Metanephros (tissue), 2 donors: Measurements from ENCODE around the gene MST1. TPM values are rescaled to one million over a fixed set of nuclear protein-coding genes. Genes with fewer than 3 reads are reported as not detected.

Experiments used
- small RNA-seq: library from RNA; depleted of rRNA; stranded (forward); fragments of <200 nt; gene quantifications from one replicate; pipeline ENCODE3, GENCODE V24; 2014; ENCODE audit warnings: low replicate concordance
- total RNA-seq: library from RNA; depleted of rRNA; stranded (reverse); fragments of >200 nt; gene quantifications from one replicate; pipeline ENCODE4 v1.2.3, GENCODE V29; 2014

Gene MST1
- 47.9 TPM for total RNA-seq

GRCh38 chr3:49689046-49689907, at the start of gene MST1, which contains the start of gene RNF123:
MST1 (minus strand) TSS chr3:49689474; CDS start chr3:49688691, 783 bp downstream.
RNF123 (plus strand) TSS chr3:49689557; CDS start chr3:49691166, 1,609 bp downstream.

GRCh38 chr3:49723628-49724551, 34.6 kb upstream of the MST1 start, which contains the start of gene GMPPB:
GMPPB (minus strand) TSS chr3:49723951; CDS start chr3:49723726, 225 bp downstream.

GRCh38 chr3:49719214-49719884, 30.1 kb upstream of the MST1 start, which contains the start of gene AMIGO3:
AMIGO3 (minus strand) TSS chr3:49719684; CDS start chr3:49719465, 219 bp downstream.

GRCh38 chr3:49673715-49674496, 15.4 kb downstream of the MST1 start, which contains the start of gene APEH:
APEH (plus strand) TSS chr3:49674351; CDS start chr3:49674402, 51 bp downstream.

Small RNAs within 50 kb of the gene (small RNA-seq; reads per million reads assigned to genes)
- not detected for gene AMIGO3

Other genes starting within 250 kb of the MST1 start
- gene DAG1, start 219.2 kb downstream of the MST1 start, total RNA-seq: 94.5 TPM
- gene BSN, start 135.0 kb downstream of the MST1 start, total RNA-seq: 1.5 TPM
- 104 TPM for gene APEH, start 15.1 kb downstream of the MST1 start, total RNA-seq
- gene RNF123, start 83 bp upstream of the MST1 start, total RNA-seq: 35.7 TPM
- gene AMIGO3, start 30.2 kb upstream of the MST1 start, total RNA-seq: 0.41 TPM
- gene GMPPB, start 34.5 kb upstream of the MST1 start, total RNA-seq: 23.7 TPM
- 58.5 TPM for gene IP6K1, start 97.1 kb upstream of the MST1 start, total RNA-seq
- gene CDHR4, start 110.4 kb upstream of the MST1 start, total RNA-seq: 0.35 TPM
- gene INKA1, start 113.8 kb upstream of the MST1 start, total RNA-seq: 9.1 TPM
- gene UBA7, start 124.5 kb upstream of the MST1 start, total RNA-seq: 65.3 TPM
- gene TRAIP, start 167.1 kb upstream of the MST1 start, total RNA-seq: 5.0 TPM
- gene CAMKV, start 180.4 kb upstream of the MST1 start, total RNA-seq: 0.18 TPM
- 2.0 TPM for gene MST1R, start 214.4 kb upstream of the MST1 start, total RNA-seq
- 8.7 TPM for gene MON1A, start 240.3 kb upstream of the MST1 start, total RNA-seq